Endometrial microvascular endothelial cells (primary cell): ENCODE measurements around the gene RB1. TPM values are rescaled to one million over a fixed set of nuclear protein-coding genes. Genes with fewer than 3 reads are reported as not detected.
"Not testable (repeated sequence)": the region's sequence is repeated elsewhere in the genome, so short reads cannot be mapped to it uniquely, and the experiment has no call there.

Experiments used
- in situ Hi-C: cut with HindIII; loops from 2 replicates; pipeline ENCODE4 v1.10.0; 2017; ENCODE audit warnings: low sequenced_read_pairs, low pct_unique_long_range_greater_than_20kb; ENCODE audit errors: inconsistent ontology term
- total RNA-seq: library from RNA; depleted of rRNA; stranded (reverse); fragments of >200 nt; gene quantifications from one replicate; pipeline ENCODE4 v1.2.3, GENCODE V29; 2015; ENCODE audit errors: inconsistent ontology term

Gene RB1
- total RNA-seq, 1 donor from 2014 or later: 42.4 TPM

- in situ Hi-C loops: no loop called here
Measured at GRCh38 chr13:48429886-48430285, 126.3 kb downstream of the RB1 start.

DNA sequence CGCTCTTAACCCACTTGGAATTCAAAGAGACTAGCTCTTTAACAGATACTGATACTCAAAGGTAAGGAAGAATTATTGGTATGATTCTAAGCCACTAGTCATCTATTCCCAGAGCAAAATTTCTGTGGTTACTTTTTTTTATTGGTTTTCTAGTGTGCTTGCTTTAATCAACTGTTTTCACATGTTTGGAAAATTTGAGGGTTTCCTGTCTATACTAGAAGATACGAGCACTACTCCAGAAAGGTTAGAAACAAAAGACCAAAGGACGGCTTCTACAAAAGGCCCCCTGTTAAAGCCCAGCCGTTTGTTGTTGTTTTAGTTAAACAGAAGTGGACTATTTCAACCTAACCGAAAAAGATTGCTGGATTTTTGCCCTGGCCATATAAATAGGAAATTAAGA lies 127.9 kb downstream of the RB1 start:
- in situ Hi-C loops: no loop called here

DNA sequence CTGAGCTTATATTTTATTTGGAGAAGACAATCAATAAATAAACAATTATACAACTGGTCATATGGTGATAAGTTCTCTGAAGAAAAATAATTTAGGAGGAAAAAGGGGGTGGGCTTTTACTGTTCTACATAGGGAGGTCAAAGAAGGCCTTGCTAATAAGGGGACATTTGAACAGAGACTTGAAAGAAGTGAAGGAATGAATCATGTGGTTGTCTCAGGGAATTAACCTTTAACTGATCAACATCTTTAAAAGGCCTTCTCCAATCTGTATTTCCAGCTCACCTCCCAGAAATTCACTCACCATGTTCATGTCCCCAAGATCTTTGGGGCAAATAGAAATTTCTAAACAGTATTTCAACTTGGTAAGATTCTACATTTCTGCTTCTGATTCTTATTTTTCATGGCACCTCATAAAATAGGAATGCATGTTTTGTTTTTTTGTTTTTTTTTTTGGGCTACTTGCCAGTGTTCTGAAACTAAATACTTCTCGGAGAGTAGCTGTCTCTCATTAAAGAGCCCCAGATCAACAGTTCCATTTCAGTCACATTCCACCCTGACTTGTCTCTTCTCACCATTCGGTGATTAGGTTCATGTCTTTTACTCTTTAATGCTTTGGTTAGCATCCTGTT lies 128.6 kb downstream of the RB1 start:
- in situ Hi-C loops: no loop called here

- in situ Hi-C loops: no loop called here
Measured at GRCh38 chr13:48434200-48434599, 130.6 kb downstream of the RB1 start.

- in situ Hi-C loops: no loop called here
Measured at GRCh38 chr13:48436661-48437288, 133.2 kb downstream of the RB1 start.

GRCh38 chr13:48437371-48437770 lies 133.8 kb downstream of the RB1 start:
- in situ Hi-C loops: no loop called here

DNA sequence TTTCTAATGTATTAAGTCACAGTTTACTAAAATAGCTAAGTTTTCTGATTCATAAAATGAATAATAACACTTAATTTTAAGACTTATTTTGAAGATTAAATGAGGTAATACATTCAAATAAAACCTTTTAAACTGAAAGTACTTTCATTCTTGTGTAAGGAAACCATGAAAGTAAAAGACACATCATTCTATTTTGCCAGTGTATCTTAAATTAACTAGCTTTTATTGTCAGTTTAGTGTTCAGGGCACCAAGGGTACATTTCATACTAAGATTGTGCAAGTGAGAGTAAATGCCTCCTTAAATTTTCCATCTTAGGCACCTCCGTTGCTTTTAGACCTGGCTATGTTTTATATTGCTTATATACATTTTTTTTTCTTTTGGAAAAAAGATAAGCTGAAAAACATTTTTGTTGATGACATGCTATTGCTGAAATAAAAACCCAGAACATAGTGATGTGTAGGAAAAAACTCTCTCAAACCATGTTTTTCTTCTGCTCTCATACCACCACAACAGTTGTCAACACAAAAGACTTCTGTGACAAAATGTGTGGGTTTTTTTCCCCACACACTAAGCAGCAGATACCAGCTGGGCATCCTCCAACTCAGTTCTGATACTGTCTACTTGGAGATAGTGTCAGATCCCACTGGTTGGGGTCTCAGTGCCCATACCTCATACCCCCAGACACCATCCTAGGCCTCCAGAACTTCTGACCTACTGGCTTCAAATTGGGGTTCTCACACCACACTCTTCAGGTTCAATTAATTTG lies 140.1 kb downstream of the RB1 start:
- in situ Hi-C loops: loop anchor here (10.0 kb wide), 1 partner anchor 51 kb away; no protein-coding TSS in a partner anchor

DNA sequence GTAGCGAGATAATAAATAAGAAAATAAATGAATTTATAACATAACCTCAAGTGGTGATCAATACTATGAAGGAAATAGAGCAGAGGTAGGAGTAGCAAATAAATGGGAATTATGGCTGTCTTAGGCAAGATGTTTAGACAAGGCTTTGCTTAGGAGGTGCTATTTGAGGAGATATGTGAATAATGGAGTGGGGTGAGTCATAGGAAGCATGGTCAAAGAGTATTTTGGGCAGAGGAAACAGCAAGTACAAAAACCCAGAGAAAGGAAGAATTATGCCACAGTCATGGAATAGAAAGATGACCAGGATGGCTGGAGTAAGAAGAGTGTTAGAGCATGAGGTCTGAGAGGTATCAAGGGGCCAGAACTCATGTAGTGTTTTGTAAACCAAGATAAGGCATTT lies 142.9 kb downstream of the RB1 start:
- in situ Hi-C loops: loop anchor here (10.0 kb wide), 1 partner anchor 48 kb away; no protein-coding TSS in a partner anchor

- in situ Hi-C loops: loop anchor here (10.0 kb wide), 1 partner anchor 46 kb away; no protein-coding TSS in a partner anchor
Measured at GRCh38 chr13:48448285-48448958, 144.9 kb downstream of the RB1 start.

DNA sequence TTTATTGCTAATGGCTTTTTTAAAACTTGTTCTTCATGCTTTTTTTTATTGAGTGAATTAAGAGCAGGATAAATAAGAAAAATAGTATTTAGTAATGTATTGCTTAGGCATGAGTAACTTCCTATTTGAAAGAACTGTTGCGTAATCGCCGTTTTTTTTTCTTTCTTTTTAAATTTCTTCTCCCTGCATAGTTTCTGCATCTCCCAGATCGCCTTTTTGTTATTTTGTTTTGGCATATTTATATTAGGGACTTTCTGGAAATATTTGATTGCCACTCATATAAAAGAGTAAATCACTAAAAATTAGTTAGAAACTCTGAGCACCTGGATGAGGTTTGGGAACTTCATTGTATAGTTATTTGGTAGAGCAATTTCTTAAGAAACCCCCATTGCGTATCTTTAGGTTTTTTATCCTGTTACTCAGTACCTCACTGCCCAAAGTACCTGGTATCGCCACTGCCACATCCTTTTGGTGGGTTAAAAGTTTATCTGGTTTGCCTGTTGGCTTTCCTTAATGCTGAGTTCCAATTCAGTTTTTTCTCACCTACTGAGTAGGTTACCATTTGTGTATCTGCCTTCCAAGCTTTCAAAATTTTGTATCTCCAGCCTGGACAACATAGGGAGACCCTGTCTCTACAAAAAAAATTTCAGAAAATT lies 145.5 kb downstream of the RB1 start:
- in situ Hi-C loops: loop anchor here (10.0 kb wide), 1 partner anchor 46 kb away; no protein-coding TSS in a partner anchor

- in situ Hi-C loops: loop anchor here (10.0 kb wide), 1 partner anchor 45 kb away; no protein-coding TSS in a partner anchor
Measured at GRCh38 chr13:48449656-48450055, 146.1 kb downstream of the RB1 start.

DNA sequence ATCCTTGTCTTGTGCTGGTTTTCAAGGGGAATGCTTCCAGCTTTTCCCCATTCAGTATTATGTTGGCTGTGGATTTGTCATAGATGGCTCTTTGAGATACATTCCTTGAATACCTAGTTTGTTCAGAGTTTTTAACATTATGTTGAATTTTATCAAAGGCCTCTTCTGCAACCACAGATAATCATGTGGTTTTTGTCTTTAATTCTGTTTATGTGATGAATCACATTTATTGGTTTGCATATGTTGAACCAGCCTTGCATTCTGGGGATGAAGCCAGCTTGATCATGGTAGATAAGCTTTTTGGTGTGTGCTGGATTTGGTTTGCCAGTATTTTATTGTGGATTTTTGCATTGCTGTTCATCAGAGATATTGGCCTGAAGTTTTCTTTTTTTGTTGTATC lies 147.6 kb downstream of the RB1 start:
- in situ Hi-C loops: not testable (repeated sequence)

DNA sequence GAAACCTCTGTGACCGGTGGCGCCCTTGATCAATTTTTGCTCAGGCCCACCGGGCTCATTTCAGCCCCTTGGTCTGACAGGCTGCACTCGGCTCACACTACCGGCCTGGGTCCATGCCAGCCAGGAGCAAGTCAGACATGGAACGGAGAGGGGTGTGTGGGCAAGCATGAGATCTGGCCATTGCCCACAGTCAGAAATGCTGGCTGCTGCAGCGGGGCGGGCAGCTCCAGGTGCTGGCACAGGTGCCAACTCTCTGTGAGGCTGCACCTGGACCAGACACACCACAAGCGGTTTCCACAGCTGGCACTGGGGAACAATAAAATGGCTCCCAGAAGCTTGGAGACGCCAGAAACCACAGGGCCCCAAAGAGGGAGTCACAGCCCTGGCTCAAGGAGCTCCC lies 153.0 kb downstream of the RB1 start:
- in situ Hi-C loops: no loop called here

DNA sequence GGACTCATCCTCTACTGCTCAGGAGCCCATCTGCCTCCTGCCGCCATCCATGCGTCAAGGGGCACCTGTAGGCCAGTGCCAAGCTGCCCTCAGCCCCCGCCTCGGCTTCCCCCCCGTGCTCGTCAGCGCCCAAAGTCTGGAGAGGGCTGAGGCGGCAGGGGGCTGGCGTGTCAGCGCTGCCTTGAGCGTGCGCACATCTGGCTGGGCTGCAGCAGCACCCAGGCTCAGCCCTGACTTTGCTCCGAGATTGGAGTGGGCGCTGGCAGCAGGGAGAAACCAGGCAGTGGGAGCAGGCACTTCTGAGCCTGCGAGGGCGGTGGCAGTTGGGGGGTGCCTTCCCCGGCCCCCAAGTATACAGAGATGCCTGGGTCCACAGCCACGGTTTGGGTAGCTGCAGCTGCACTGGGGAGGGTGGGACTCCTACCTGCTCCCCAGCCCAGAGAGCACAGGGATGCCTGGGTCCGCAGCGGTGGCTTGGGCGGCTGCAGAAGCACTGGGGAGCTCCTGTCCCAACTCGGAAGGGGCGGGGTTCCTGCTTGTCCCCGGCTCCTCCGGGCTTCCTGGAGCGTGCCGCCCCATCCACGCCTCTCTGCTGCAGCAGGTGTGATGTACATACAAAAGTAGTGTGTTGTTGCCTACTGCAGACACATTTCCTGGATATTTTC lies 154.2 kb downstream of the RB1 start:
- in situ Hi-C loops: no loop called here

DNA sequence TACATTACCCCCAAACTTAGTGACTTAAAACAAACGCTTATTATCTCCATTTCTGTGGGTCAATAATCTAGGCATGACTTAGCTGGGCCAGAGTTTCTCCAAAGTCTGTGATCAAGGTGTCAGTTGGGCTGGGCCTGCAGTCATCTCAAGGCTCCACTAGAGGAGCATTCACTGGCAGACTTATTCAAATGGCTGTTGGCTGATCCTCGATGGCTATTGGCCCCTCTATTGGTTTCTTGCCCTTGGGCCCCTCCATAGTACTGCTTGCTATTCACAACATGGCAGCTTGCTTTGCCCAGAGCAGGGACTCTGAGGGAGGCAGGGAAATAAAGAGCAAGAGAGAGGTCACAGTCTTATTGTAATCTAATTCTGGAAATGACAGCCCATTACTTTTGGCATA lies 171.7 kb downstream of the RB1 start:
- in situ Hi-C loops: no loop called here

GRCh38 chr13:48476215-48476614 lies 172.7 kb downstream of the RB1 start:
- in situ Hi-C loops: no loop called here

DNA sequence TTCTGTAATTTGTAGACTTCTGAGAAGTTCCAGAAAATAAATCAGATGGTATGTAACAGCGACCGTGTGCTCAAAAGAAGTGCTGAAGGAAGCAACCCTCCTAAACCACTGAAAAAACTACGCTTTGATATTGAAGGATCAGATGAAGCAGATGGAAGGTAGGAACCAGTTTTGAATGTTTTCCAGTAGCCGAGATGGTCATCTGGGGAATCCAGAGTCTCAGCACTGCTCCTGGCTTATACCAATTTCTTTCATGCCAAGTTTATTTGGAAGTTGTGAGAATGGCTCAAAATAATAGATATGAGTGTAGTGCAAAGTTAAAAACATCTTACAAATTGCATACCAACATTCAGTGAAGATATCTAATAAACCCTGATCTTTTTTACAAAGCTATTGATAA lies 173.1 kb downstream of the RB1 start:
- in situ Hi-C loops: no loop called here

- in situ Hi-C loops: no loop called here
Measured at GRCh38 chr13:48477191-48477855, 173.8 kb downstream of the RB1 start.
